Activated CD8-positive, alpha-beta memory T cell treated with anti-CD3 and anti-CD28 coated beads, Interleukin-2, amount 50 U/mL, for 24 hours (primary cell): ENCODE results near the gene DNM2.
"Not testable (repeated sequence)": the region's sequence is repeated elsewhere in the genome, so short reads cannot be mapped to it uniquely, and the experiment has no call there.

ENCODE experiments used
- DNase-seq: peaks from one replicate; pipeline ENCODE4 v3.0.0-alpha.2; 2020; ENCODE audit errors: extremely low read depth

DNM2 gene

DNA sequence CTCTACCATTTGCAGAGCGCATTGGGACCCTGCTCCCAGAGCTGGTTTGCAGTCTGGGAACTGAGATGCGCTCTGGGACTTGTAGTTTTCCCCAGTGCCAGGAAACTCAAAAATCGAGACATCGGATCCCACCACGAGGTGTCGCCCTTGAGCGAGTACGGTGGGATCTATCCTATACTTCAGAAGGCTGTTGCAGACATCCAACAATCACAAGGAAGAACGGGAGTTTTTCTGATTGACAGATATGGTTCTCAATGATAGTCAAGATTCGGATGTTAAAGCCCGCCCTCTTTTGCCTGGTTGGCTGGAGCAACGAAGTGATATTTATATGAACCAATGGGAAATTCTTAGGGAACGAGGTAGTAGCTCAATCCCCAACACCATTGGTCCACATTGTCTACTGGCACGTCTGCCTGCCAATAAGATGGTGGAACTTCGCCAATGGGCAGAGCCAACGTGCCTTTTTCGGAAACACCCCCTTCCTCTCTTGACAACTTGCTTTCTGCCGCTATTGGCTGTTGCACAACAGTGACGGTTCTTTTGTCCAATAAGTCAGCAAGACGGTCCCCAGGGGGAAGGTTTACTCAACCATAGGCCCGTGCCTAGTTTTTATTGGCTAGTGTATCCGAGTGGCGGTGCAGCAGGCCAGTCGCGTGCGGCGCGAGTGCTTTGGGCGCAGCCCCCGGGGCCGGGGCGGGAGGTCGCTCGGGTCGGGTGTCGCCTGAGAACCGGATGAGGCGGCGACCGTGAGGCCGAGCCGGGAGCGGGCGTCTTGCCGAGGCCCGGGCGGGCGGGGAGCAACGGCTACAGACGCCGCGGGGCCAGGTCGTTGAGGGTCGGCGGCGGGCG, at the start of gene DNM2:
TSS of gene DNM2 (plus strand) at position 724 of the 849 bp plus-strand sequence. CDS start 164 bp downstream, outside the sequence.
- DNase-seq: peak; percentile 93

DNA sequence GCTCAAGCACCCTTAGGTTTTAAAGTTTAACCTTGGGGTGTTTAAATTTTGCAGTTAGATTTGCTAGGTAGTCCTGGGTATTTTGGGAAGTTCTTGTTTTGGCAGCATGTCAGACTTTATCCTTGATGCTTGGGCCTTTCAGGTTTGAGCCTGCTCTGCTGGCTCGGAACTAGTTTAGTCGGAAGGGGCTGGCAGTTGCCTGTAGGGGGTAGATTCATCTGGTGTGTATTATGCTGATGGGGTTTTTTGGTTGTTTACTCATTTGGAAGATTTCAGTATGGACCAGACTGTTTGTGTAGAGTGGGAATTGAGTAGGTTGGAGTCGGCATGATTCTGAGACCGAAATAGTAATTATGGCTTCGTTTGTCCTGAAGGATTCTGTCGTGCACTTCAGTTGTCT, 48.6 kb upstream of the DNM2 start:
- no peak for DNase-seq

DNA sequence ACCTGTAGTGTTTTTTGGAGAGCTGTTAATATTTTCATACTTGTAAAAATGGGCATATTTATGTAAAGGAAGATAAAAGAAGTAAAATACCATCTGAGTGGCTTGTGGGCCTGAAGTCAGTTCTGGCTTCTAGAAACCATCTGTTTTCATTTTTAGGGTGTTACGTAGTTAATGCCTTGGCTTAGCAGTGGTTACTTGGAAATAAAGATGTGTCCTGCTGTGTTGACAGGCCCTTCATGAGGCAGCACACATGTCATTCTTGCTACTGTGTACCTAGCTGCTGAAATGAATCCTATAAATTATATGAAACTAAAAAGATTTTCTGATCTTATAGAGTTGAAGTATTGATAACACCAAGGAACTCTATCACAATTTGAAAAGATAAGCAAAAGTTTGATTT, 47.7 kb upstream of the DNM2 start:
- DNase-seq: no peak

- DNase-seq: no peak
Observed at GRCh38 chr19:10670876-10671804, 46.7 kb upstream of the DNM2 start.

- DNase-seq: not testable (repeated sequence)
Observed at GRCh38 chr19:10671922-10672321, 46.0 kb upstream of the DNM2 start.

- DNase-seq: not testable (repeated sequence)
Observed at GRCh38 chr19:10675214-10675613, 42.7 kb upstream of the DNM2 start.

DNA sequence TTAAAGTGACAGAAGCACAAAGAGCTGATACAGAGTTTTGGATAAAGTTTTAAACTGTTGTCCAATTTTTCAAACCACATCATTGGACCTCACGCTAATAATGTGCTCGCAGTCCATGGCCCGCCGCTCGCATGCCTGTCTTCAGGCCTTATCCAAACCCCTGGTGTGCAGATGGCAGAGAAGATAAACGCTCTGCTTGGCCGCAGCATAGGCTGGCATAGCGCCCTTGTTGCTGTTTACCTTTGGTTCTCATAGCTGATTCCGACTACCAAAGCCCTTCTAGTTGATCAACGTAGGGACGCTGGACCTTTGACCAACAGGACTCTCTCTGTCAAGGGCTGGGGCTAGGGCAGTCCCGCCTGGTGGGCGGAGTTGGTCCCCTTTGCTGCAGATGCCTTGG, 40.1 kb upstream of the DNM2 start:
- DNase-seq: no peak

DNA sequence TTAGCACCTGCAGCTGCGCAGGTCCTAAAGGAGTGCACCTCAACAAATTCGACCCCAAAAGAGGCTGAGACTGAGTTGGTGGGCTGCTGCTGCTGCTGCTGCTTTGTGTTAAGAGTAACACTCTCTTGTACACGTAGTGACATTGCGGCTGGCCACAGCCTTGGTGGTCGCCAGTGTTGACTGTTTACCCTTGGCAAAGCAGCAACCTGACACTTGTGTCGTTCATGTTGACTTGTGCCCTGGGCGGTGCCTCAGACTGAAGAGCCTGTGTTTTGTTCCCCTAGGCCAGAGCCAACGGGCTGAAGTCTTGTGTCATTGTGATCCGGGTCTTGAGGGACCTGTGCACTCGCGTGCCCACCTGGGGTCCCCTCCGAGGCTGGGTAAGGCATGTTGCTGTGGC, 39.1 kb upstream of the DNM2 start:
- DNase-seq: no peak

- DNase-seq: no peak
Observed at GRCh38 chr19:10679743-10680142, 38.1 kb upstream of the DNM2 start.

GRCh38 chr19:10680545-10681135, 37.2 kb upstream of the DNM2 start:
- no peak for DNase-seq

- DNase-seq: no peak
Observed at GRCh38 chr19:10681658-10682057, 36.2 kb upstream of the DNM2 start.

DNA sequence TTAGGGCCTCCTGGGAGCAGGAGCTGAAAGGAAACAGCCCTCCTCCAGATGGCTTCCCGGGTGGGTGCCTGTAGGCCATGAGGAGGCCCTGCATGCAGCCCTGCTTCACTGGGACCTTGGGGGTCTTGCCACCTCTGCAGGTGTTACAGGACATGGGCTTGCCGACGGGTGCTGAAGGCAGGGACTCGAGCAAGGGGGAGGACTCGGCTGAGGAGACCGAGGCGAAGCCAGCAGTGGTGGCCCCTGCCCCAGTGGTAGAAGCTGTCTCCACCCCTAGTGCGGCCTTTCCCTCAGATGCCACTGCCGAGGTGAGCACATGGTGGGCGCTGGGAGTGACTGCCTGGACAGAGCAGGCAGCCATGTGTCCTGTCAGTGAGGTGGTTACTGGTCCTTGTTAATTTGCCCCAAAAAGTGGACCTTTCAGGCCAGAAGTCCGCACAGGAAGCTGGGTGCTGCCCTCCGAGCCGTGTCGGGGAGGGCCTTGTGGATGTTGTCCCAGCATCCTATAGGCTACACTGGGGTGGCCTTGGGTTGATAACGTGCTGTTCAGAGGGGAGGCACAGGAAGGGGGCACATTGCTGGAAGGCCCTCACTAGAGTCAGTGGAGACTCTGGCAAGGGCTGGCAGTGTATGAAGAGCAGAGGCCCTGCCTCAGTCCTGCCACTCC, 35.3 kb upstream of the DNM2 start:
- no peak for DNase-seq

DNA sequence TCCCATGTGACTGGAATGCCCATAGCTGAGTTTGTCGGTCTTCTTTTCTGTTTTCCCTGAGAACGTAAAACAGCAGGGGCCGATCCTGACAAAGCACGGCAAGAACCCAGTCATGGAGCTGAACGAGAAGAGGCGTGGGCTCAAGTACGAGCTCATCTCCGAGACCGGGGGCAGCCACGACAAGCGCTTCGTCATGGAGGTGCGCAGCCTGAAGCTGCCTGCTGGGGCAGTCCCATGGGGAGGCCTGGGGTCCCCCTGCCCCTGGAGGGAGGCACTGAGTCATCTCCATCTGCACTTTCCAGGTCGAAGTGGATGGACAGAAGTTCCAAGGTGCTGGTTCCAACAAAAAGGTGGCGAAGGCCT, 34.8 kb upstream of the DNM2 start:
- no peak for DNase-seq

DNA sequence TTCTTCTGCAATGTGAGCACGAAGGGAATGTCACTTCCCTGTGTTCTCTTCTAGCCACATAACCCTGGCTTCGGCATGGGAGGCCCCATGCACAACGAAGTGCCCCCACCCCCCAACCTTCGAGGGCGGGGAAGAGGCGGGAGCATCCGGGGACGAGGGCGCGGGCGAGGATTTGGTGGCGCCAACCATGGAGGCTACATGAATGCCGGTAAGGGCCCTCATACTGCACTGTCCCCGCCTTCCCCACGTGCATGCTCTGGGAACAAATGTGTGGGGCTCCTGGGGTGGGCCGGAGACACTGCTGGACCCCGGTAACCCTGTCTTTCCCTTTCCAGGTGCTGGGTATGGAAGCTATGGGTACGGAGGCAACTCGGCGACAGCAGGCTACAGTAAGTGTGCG, 34.3 kb upstream of the DNM2 start:
- no peak for DNase-seq

DNA sequence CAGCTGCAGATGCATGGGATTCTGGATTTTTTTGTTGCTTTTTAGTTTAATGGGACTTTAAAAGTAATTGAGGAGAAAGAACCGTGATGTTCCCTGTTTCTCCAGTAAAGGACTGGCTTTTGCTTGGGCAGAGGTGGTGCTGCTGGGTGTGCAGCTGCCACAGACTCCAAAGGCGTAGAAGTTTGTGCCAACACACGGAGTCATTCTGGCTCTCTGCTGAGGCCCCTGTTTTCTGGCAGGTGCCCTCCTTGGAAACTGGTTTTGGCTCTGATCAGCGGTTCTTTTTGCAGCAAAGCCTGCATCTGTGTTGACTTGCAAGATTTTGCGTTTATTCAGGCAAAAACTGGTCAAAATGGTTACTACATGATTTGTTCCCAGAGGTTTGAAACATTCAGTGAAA, 32.7 kb upstream of the DNM2 start:
- no peak for DNase-seq

GRCh38 chr19:10686193-10686592, 31.7 kb upstream of the DNM2 start:
- DNase-seq: no peak

GRCh38 chr19:10686661-10687517, 31.0 kb upstream of the DNM2 start:
- no peak for DNase-seq

DNA sequence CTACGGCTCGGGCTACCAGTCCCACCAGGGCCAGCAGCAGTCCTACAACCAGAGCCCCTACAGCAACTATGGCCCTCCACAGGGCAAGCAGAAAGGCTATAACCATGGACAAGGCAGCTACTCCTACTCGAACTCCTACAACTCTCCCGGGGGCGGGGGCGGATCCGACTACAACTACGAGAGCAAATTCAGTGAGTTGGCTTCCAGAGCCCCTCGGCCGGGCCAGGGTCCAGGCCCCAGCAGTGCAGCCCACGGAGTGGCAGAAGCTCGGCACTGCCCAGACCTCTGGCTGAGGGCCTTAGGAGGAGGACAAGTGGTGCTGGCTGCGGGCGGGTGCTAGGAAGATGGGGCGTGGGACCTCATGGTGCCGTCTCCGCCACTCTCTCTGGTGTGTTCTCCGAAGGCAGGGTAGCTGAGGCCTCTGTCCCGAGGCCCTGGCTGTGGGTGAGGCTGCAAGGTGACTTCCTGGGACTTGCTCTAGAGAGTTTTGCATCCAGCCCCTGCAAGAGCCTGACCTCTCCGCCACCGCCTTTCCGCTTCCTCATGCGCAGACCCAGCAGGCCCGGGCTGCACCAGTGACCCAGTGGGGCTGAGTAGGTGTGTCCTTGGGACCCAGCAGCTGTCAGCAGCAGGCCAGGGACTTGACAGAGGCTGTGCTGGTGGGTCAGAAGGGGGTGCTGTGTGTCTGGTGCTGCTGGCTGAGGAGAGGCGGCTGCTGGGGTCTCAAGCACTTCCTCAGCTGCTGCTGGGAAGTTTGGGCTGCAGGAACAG, 30.2 kb upstream of the DNM2 start:
- no peak for DNase-seq

GRCh38 chr19:10688545-10689280, 29.2 kb upstream of the DNM2 start:
- no peak for DNase-seq
